B cell (primary cell): Measurements from ENCODE around the gene ARHGAP26.

ENCODE experiments used
- EZH2 ChIP-seq: IDR thresholded peaks from 2 replicates; pipeline ENCODE4 v1.6.1; 2012; ENCODE audit warnings: borderline replicate concordance, low read depth, mild to moderate bottlenecking, moderate library complexity, low read length; ENCODE audit not compliant: insufficient read depth, poor library complexity, severe bottlenecking
- TF ChIP-seq, protein P1 (sequence below): fragments of 200-600 bp; IDR thresholded peaks from one replicate; pipeline ENCODE4 v1.8.0; 2022; ENCODE audit warnings: antibody characterized with exemption, mild to moderate bottlenecking

DNA sequence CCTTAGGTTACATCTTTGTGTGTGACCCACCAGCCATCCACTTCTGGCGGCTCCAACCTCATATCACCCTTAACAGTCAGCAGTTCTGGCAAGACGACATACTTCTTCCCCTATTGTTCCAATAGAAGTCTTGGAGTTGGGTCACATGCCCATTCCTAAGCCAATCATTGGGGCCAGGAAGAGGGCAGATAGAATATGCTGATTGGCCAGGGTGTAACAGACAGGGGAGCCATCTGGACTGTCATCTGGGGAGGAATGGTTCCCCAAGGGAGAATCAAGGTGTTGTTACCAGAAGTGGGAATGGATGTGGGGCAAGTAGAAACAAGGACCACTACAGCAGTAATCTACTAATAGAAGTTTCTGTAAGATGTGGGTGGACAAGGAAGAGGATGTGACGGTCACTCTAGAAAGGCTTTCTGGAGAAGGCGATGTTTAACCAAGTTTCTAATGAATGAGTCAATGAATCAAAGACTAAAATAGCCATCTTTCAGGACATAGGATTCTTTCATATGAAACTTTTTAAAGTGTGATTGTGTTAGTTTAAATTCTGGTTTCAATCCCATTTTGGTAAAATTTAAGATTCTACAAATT, 200.4 kb downstream of the ARHGAP26 start:
- TF ChIP-seq, protein P1, sequence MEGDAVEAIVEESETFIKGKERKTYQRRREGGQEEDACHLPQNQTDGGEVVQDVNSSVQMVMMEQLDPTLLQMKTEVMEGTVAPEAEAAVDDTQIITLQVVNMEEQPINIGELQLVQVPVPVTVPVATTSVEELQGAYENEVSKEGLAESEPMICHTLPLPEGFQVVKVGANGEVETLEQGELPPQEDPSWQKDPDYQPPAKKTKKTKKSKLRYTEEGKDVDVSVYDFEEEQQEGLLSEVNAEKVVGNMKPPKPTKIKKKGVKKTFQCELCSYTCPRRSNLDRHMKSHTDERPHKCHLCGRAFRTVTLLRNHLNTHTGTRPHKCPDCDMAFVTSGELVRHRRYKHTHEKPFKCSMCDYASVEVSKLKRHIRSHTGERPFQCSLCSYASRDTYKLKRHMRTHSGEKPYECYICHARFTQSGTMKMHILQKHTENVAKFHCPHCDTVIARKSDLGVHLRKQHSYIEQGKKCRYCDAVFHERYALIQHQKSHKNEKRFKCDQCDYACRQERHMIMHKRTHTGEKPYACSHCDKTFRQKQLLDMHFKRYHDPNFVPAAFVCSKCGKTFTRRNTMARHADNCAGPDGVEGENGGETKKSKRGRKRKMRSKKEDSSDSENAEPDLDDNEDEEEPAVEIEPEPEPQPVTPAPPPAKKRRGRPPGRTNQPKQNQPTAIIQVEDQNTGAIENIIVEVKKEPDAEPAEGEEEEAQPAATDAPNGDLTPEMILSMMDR = no peak
- TF ChIP-seq EZH2 = no peak
